Stomach (tissue), 4 donors: ENCODE data around the gene PDLIM4.

Source experiments
- POLR2A ChIP-seq, 4 donors: fragments of 450-650 bp; IDR thresholded peaks; one replicate each; pipeline ENCODE4 v1.6.1; 2016; ENCODE audit warnings: antibody characterized with exemption in 4 of 4, control low read depth in 2 of 4, mild to moderate bottlenecking in 1 of 4, moderate library complexity in 1 of 4
- TF ChIP-seq, protein P1 (sequence below), 7 experiments: fragments of 450-650 bp in 4 of 7; fragments of 200-600 bp in 3 of 7; sonication (generic) in 3 of 7; IDR thresholded peaks; one replicate each; pipeline ENCODE4 v1.5.1; 2016 to 2019; ENCODE audit warnings: antibody characterized with exemption in 7 of 7, control low read depth in 2 of 7, mild to moderate bottlenecking in 1 of 7

DNA sequence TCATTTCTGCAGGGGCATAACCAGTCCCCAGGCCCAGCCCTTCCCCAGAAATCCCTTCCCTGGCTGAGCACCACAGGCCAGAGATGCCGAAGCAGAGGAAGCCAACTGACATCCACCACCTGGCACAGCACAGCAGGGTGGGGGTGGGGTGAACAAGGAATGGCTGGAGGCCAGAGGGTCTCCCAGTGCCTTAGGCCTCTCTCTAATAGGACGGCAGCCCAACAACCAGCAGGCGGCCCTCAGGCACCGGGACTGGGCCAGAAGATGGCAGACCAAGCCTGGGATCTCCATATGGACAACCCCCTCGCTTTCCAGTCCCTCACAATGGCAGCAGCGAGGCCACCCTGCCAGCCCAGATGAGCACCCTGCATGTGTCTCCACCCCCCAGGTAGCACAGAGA lies 13.2 kb downstream of the PDLIM4 start:
- TF ChIP-seq, protein P1, sequence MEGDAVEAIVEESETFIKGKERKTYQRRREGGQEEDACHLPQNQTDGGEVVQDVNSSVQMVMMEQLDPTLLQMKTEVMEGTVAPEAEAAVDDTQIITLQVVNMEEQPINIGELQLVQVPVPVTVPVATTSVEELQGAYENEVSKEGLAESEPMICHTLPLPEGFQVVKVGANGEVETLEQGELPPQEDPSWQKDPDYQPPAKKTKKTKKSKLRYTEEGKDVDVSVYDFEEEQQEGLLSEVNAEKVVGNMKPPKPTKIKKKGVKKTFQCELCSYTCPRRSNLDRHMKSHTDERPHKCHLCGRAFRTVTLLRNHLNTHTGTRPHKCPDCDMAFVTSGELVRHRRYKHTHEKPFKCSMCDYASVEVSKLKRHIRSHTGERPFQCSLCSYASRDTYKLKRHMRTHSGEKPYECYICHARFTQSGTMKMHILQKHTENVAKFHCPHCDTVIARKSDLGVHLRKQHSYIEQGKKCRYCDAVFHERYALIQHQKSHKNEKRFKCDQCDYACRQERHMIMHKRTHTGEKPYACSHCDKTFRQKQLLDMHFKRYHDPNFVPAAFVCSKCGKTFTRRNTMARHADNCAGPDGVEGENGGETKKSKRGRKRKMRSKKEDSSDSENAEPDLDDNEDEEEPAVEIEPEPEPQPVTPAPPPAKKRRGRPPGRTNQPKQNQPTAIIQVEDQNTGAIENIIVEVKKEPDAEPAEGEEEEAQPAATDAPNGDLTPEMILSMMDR (IDR thresholded peaks at IDR 0.05): no peak
- no peak for TF ChIP-seq POLR2A (IDR thresholded peaks at IDR 0.05)
